GM20000 (cell line): Measurements from ENCODE around the gene DCTN3.

Experiments used
- DNase-seq: peaks from one replicate; pipeline ENCODE4 v3.0.0; 2012; ENCODE audit warnings: low spot score
- TF ChIP-seq, protein P1 (sequence below): IDR thresholded peaks from 2 replicates; pipeline ENCODE4 v1.5.1; 2012; ENCODE audit warnings: mild to moderate bottlenecking, control low read depth; ENCODE audit errors: extremely low read depth, missing control alignments

DCTN3 gene

DNA sequence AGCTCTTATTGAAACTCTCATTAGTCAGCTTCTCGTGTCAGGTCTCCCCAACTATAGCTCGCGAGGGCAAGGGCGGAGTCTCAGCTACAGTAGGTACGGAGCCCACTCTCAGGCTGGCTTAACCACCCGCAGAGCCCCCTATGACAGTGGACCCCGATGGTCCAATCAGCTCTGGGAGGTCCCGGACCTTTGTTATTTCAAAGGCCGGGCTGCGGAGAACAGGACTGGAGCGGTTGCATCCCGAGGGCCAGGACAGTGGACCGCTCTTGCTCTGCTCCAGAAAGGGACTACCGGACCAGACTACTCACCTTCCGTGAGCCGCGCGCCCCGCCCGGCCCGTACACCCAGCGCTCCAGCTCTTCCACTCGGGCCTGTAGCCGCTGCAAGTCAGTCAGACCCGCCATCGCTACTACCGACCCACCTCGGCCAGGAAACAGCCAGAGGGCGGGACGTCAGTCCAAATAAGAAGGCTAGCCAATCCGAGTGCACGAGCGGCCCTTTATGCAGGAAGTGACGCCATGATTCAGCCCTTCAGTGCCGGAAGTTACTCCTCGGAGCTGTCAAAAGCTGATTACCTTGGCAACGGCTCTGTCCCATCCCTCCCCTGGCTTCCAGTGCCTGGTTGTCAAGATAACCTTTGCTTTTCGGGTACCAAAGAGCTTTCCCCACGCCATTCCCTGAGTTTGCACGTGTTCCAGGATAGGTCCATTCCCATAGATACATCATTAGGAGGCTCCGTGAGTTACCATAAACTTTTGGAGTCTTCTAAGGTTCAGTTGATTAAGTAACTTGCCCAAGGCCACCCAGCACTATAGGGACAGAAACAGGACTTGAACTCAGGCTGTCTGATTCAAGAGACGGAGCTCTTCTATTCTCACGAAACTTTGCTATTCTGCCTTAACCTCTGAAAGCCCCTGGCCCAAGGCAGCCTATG is at the start of gene DCTN3:
DCTN3 (minus strand) TSS at position 435 of the 934 bp plus-strand sequence; CDS start at position 404, 31 bp downstream.
- DNase-seq = peak; percentile 97
- TF ChIP-seq, protein P1, sequence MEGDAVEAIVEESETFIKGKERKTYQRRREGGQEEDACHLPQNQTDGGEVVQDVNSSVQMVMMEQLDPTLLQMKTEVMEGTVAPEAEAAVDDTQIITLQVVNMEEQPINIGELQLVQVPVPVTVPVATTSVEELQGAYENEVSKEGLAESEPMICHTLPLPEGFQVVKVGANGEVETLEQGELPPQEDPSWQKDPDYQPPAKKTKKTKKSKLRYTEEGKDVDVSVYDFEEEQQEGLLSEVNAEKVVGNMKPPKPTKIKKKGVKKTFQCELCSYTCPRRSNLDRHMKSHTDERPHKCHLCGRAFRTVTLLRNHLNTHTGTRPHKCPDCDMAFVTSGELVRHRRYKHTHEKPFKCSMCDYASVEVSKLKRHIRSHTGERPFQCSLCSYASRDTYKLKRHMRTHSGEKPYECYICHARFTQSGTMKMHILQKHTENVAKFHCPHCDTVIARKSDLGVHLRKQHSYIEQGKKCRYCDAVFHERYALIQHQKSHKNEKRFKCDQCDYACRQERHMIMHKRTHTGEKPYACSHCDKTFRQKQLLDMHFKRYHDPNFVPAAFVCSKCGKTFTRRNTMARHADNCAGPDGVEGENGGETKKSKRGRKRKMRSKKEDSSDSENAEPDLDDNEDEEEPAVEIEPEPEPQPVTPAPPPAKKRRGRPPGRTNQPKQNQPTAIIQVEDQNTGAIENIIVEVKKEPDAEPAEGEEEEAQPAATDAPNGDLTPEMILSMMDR = no peak

DNA sequence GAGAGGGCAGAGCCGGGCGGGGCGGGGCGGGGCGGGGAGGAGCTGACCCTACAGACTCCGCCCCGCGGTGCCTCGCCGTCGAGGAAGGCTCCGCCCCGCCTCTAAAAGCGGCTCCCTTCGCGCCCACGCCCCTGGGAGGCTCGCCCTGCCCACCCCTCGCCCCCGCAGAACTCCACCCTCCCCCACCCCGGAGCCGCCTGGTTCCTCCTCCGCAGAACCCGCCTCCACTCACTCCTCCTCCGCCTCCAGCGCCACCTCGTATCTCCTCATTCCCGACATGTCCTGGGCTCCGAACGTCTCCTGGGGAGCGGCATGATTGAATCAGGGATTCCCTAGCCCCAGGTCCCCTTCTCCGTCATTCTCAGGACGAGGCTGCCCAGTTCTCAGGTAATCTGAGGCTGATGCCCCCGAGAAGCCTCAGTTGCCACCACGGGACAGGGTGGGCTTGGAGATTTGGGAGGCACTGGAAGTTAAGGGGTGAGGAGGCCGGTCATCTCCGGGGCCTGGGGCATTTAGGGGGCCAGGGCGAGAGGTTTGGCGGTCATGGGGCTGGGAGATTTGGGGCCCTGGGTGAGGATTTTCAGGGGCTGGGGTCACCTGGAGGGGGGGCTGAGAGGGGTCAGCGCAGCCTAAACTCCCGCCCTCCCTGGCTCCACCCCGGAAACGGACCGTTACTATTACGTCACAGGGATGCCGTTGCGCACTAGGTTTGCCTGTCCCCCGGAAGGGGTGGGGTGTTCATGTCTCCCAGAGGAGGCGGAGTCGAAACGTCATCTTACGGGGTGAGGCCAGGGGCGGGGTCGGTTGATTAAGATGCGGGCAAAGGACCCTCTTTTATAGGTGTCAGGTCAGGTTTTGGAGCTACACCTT is 45.3 kb upstream of the DCTN3 start:
- peak; percentile 92 for DNase-seq
- TF ChIP-seq, protein P1 = no peak

DNA sequence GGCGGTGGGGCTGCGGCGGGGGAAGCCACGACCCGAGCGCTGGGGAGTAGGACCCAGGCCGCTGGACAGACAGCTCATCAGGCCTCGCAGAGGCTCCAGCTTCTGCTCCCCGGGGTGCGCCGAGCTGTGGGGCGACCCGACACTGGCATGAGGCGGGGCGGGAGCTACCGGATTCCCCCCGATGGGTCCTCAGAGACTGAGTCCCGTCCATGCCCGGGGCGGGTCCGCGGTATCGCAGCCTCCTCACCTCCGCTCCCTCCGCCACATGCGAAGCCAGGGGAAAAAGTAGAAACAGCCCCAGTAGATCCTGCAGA is 44.7 kb upstream of the DCTN3 start:
- DNase-seq = no peak
- TF ChIP-seq, protein P1 = no peak

GRCh38 chr9:34664281-34665066 is 44.2 kb upstream of the DCTN3 start:
- DNase-seq = peak; percentile 79
- TF ChIP-seq, protein P1 = peak; percentile 79

DNA sequence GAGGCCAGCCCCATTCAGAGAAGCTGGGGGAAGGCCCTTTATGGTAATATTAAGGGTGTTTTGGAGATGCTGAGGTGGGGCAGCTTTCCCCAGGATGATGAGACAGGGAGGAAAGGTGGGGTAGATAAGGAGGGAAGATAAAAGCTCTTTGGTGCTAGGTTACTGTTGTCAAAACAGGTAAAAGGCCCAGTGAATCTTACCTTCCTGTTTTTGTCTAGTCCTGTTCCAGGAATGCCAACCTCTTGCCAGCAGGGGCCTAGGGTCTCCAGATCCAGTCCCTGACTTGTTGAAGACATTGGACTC is 43.0 kb upstream of the DCTN3 start:
- TF ChIP-seq, protein P1 = no peak
- DNase-seq = no peak

DNA sequence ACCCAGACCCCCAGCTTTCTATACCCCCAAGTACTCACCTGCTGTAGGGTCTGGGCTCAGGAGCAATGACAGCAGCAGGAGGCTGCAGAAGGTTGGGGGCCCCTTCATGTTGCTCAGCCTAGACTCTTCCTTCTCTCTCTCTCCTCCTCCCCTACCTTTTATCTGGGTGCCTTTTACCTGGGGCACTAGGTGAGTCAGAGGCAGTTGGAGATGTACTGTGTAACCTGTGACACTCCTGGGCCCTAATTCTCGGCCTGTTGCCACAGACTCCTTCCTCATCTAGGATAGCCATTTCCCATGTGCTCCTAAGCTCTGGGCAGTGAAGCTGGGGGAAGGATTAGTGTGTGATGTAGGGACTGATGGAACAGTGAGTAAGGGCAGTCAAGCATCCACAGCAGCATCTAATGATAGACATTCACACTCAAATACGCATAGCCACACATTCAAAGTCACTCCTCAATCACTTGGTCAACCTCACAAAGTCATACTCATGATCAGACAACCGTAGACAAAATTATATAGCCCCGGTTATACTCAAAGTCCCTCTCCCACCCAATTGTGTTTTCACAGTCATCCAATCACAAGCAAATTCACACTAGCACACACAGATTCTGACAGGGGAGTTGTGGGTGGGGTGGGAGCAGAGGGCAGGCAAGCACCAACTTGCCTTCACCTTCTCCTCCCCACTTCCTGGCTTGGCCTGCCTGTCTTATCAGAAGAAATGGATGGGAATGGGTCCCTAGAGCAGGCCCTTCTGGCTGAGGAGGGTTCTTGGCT is 42.4 kb upstream of the DCTN3 start, which contains the start of gene CCL27:
CCL27 (minus strand) TSS at position 132 of the 777 bp plus-strand sequence; CDS start at position 108, 24 bp downstream.
- TF ChIP-seq, protein P1 = no peak
- no peak for DNase-seq
